CD4-positive, alpha-beta T cell (primary cell): ENCODE results near the gene IQSEC2. TPM values are rescaled to one million over a fixed set of nuclear protein-coding genes. Genes with fewer than 3 reads are reported as not detected.

Source experiments
- ATAC-seq: fragments of 200-7000 bp; cut with Tn5 transposase; one replicate; pipeline ENCODE4 v1.10.0; 2022; ENCODE audit warnings: mild to moderate bottlenecking; ENCODE audit not compliant: poor library complexity
- CTCF ChIA-PET: fragments of 350-600 bp; sonication (Branson Sonifier 250); formaldehyde crosslinking; loops from one replicate; lab custom pipeline; 2021; ENCODE audit warnings: antibody characterized with exemption, inconsistent platforms; lab: Charles Lee
- POLR2A ChIA-PET: fragments of 350-600 bp; sonication (Branson Sonifier 250); formaldehyde crosslinking; loops from one replicate; lab custom pipeline; 2021; ENCODE audit warnings: antibody characterized with exemption, inconsistent platforms; lab: Charles Lee
- DNase-seq, 14 experiments: peaks; one replicate each; pipeline ENCODE4 v3.0.0-alpha.2; 2013 to 2020; ENCODE audit warnings: mixed read lengths in 2 of 14
- H3K27ac ChIP-seq, 2 donors: one replicate each; pipeline versions ENCODE4 v1.5.1 to v1.7.0; 2013; ENCODE audit warnings: low read length in 2 of 2, low read depth in 1 of 2, mild to moderate bottlenecking in 1 of 2
- H3K27me3 ChIP-seq, 2 experiments: 1 replicate in 1 of 2; 2 replicates in 1 of 2; pipeline versions ENCODE4 v1.6.1 to v1.7.0; 2013; ENCODE audit warnings: low read length in 2 of 2, control low read depth in 1 of 2, mild to moderate bottlenecking in 1 of 2, moderate library complexity in 1 of 2; ENCODE audit not compliant: insufficient read depth in 2 of 2, control insufficient read depth in 1 of 2
- H3K36me3 ChIP-seq: one replicate; pipeline ENCODE4 v1.6.1; 2013; ENCODE audit warnings: low read length, control low read depth; ENCODE audit not compliant: insufficient read depth
- H3K4me1 ChIP-seq: one replicate; pipeline ENCODE4 v1.6.1; 2013; ENCODE audit warnings: low read length, control low read depth; ENCODE audit not compliant: insufficient read depth
- H3K4me3 ChIP-seq: one replicate; pipeline ENCODE4 v1.5.1; 2013; ENCODE audit warnings: mild to moderate bottlenecking, low read length, moderate library complexity
- H3K9me3 ChIP-seq, 2 experiments: 1 replicate in 1 of 2; 2 replicates in 1 of 2; pipeline versions ENCODE4 v1.6.1 to v1.7.0; 2013; ENCODE audit warnings: low read length in 2 of 2, mild to moderate bottlenecking in 2 of 2, control low read depth in 1 of 2, moderate library complexity in 1 of 2; ENCODE audit not compliant: control insufficient read depth in 1 of 2, insufficient read depth in 1 of 2
- H3K27ac Mint-ChIP-seq: one replicate; pipeline ENCODE4 v1.8.0; 2020; ENCODE audit warnings: mixed read lengths
- H3K27me3 Mint-ChIP-seq: one replicate; pipeline ENCODE4 v1.8.0; 2021; ENCODE audit warnings: mixed read lengths
- H3K36me3 Mint-ChIP-seq: one replicate; pipeline ENCODE4 v1.8.0; 2021; ENCODE audit warnings: low read depth, mixed read lengths
- H3K4me1 Mint-ChIP-seq: one replicate; pipeline ENCODE4 v1.8.0; 2021; ENCODE audit warnings: low read depth, mixed read lengths
- H3K4me3 Mint-ChIP-seq: one replicate; pipeline ENCODE4 v1.8.0; 2020; ENCODE audit warnings: mild to moderate bottlenecking, mixed read lengths
- H3K9me3 Mint-ChIP-seq: one replicate; pipeline ENCODE4 v1.8.0; 2020; ENCODE audit warnings: mixed read lengths
- intact Hi-C, 2 experiments: fragments of 100-400 bp; cut with DNase I in 1 of 2; cut with micrococcal nuclease in 1 of 2; formaldehyde crosslinking; loops; one replicate each; pipeline versions ENCODE4 v1.15.1 to v1.9.0; 2023 to 2025; cut with DNase I, micrococcal nuclease
- total RNA-seq, 174 experiments: library from RNA in 2 of 174; stranded (reverse) in 2 of 174; gene quantifications; one replicate each; pipeline ENCODE4 v1.2.3 and lab custom pipeline; 2021 to 2026
- TF ChIP-seq, protein P1 (sequence below): fragments of 200-600 bp; IDR thresholded peaks from one replicate; pipeline ENCODE4 v1.8.0; 2022; ENCODE audit warnings: antibody characterized with exemption, mild to moderate bottlenecking

IQSEC2 gene
- total RNA-seq, 2 experiments from 2014 or later: 0.85 to 2.2 TPM

GRCh38 chrX:53246231-53246630 is 35.2 kb downstream of the IQSEC2 start:
- Mint-ChIP-seq H3K36me3 (no peaks in the 10 kb centered on the region), H3K9me3 (no peaks in the 10 kb centered on the region), H3K4me3 (no peak overlapping the region), H3K4me1 (no peaks in the 10 kb centered on the region), H3K27me3 (no peaks in the 10 kb centered on the region), H3K27ac (no peak overlapping the region)
- no peak for DNase-seq
- ATAC-seq: no peak
- Histone ChIP-seq H3K27ac (no peak overlapping the region), H3K27me3 (no peaks in the 10 kb centered on the region), H3K4me1 (no peaks in the 10 kb centered on the region), H3K9me3 (no peaks in the 10 kb centered on the region), H3K36me3 (no peaks in the 10 kb centered on the region), H3K4me3 (no peak overlapping the region)
- intact Hi-C loops: no loop called here
- ChIA-PET POLR2A (interaction anchor here (1.1 kb wide), 1 partner anchor 21 kb away, joined by 3 read pairs; the partner anchor contains the start of gene KDM5C), CTCF (interaction anchor here (0.6 kb wide), 1 partner anchor 1268 kb away, joined by 3 read pairs; no protein-coding TSS in a partner anchor)
- TF ChIP-seq, protein P1, sequence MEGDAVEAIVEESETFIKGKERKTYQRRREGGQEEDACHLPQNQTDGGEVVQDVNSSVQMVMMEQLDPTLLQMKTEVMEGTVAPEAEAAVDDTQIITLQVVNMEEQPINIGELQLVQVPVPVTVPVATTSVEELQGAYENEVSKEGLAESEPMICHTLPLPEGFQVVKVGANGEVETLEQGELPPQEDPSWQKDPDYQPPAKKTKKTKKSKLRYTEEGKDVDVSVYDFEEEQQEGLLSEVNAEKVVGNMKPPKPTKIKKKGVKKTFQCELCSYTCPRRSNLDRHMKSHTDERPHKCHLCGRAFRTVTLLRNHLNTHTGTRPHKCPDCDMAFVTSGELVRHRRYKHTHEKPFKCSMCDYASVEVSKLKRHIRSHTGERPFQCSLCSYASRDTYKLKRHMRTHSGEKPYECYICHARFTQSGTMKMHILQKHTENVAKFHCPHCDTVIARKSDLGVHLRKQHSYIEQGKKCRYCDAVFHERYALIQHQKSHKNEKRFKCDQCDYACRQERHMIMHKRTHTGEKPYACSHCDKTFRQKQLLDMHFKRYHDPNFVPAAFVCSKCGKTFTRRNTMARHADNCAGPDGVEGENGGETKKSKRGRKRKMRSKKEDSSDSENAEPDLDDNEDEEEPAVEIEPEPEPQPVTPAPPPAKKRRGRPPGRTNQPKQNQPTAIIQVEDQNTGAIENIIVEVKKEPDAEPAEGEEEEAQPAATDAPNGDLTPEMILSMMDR: no peak

DNA sequence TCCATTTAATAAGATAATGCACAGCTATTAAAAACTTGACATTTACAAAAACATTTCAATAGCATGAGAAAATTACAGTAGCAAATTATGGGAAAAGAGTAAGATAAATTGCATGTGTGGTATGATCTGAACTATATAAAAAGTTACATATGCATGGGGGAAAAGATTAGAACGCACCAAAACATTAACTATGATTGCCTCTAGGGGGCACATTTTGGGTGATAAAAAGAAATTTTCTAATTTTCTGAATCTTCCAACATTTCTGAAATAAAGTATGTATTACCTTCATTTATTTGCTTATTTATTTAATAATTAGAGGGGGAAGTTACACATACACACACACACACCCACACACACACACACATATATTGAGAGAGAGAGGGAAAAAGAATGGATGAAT is 36.8 kb downstream of the IQSEC2 start:
- Mint-ChIP-seq H3K9me3 (no peaks in the 10 kb centered on the region), H3K27ac (no peak overlapping the region), H3K27me3 (no peaks in the 10 kb centered on the region), H3K4me3 (no peak overlapping the region), H3K4me1 (no peaks in the 10 kb centered on the region), H3K36me3 (no peaks in the 10 kb centered on the region)
- Histone ChIP-seq H3K27ac (no peak overlapping the region), H3K9me3 (no peaks in the 10 kb centered on the region), H3K4me3 (no peak overlapping the region), H3K4me1 (no peaks in the 10 kb centered on the region), H3K27me3 (no peaks in the 10 kb centered on the region), H3K36me3 (no peaks in the 10 kb centered on the region)
- intact Hi-C loops: no loop called here
- no peak for DNase-seq
- ChIA-PET POLR2A (no interaction called here), CTCF (interaction anchor here (0.7 to 1.1 kb wide), 3 partner anchors 24 to 238 kb away, joined by 3 to 4 read pairs (median 3); no protein-coding TSS in a partner anchor)
- no peak for ATAC-seq
- TF ChIP-seq, protein P1: no peak

- Histone ChIP-seq H3K27me3 (no peaks in the 10 kb centered on the region), H3K4me1 (no peaks in the 10 kb centered on the region), H3K4me3 (no peak overlapping the region), H3K9me3 (no peaks in the 10 kb centered on the region), H3K27ac (no peak overlapping the region), H3K36me3 (no peaks in the 10 kb centered on the region)
- TF ChIP-seq, protein P1: no peak
- ATAC-seq: no peak
- H3K4me1 Mint-ChIP-seq: no peaks in the 10 kb centered on the region
- ChIA-PET POLR2A (no interaction called here), CTCF (no interaction called here)
- no peak overlapping the region for H3K4me3 Mint-ChIP-seq
- no peak for DNase-seq
- no peaks in the 10 kb centered on the region for H3K36me3 Mint-ChIP-seq
- intact Hi-C loops: no loop called here
- no peak overlapping the region for H3K27ac Mint-ChIP-seq
- no peaks in the 10 kb centered on the region for H3K27me3 Mint-ChIP-seq
- no peaks in the 10 kb centered on the region for H3K9me3 Mint-ChIP-seq
Observed at GRCh38 chrX:53242310-53242709, 39.1 kb downstream of the IQSEC2 start.
